GM19328 (cell line): Measurements from ENCODE around the gene CENPL.
"Not testable (repeated sequence)": the region's sequence is repeated elsewhere in the genome, so short reads cannot be mapped to it uniquely, and the experiment has no call there.

Source experiments
- ATAC-seq: cut with Tn5 transposase; IDR thresholded peaks from one replicate; pipeline ENCODE4 v1.9.1; 2021; ENCODE audit warnings: mild to moderate bottlenecking, moderate library complexity; ENCODE audit not compliant: unreplicated experiment

CENPL gene

GRCh38 chr1:173824315-173825081 lies at the start of gene CENPL, which contains the start of gene DARS2:
TSS of gene CENPL (minus strand) at chr1:173824883. CDS start at chr1:173811299, 13,584 bp downstream.
TSS of gene DARS2 (plus strand) at chr1:173824673. CDS start at chr1:173825230, 557 bp downstream.
- ATAC-seq: peak; percentile 83

DNA sequence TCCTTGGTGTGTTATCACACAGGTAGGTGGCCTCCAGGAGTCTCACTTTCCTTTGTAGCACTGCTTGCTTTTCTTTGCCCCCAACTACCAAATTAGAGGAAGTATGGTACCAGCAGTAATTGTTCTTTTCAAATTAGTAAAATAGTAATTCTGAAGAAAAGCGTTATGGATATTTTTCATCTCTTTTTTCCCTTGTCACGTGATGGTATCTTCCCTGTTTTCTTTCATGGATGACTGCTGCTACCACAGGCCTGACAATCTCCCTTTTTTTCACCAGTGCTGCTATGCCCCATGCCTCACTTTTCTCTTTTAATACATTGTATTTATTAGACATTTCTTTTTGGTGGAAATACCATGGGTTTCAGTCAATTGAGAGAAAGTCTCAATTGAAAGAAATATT lies 46.8 kb upstream of the CENPL start:
- no peak for ATAC-seq

- ATAC-seq: no peak
Measured at GRCh38 chr1:173871091-173871490, 46.4 kb upstream of the CENPL start.

- no peak for ATAC-seq
Measured at GRCh38 chr1:173870252-173871075, 45.8 kb upstream of the CENPL start.

GRCh38 chr1:173869021-173869359 lies 44.3 kb upstream of the CENPL start:
- ATAC-seq: no peak

DNA sequence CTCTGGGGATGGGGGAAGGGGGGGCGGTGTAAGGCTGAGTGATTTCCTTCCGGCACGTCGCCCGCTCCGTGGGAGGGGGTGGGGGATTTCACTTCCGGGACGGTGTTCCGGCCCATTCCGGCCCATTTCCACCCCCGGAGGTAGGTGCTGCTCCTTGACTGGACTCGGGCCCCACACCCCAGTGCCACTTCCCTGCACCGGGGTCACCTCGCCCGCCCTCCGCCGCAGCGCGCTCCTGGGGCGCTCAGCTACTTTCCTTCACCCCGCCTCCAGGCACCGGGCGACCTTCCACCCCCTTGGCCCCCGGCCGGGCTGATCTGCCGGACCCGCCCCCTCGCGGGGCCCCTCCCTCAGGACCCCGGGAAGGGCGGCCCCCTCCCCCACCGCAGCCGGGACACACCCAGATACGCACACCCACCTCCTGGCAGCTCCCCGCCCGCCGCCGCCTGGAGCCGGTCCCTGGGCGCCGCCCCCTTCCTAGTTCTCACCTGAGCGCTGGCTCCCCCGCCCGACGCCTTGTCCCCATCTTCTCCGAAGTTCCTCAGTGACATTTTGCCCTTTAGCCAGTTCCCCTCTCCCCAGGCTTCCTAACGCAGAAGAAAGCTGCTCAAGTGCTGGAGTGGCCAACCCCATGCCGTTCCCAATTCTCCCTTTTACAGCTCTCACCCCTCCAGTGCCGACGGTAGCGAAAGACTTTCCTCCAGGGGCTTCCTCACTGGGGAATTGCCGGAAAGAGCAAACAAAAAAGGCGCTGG lies 43.8 kb upstream of the CENPL start, which contains the start of gene ZBTB37:
TSS of gene ZBTB37 (plus strand) at position 115 of the 755 bp plus-strand sequence. CDS start 1,846 bp downstream, outside the sequence.
- ATAC-seq: peak; percentile 53

- ATAC-seq: peak; percentile 83
Measured at GRCh38 chr1:173867753-173868265, 43.1 kb upstream of the CENPL start, which contains the start of gene GAS5. TSS of gene GAS5 (minus strand) at chr1:173867989.

- no peak for ATAC-seq
Measured at GRCh38 chr1:173867141-173867752, 42.6 kb upstream of the CENPL start.

GRCh38 chr1:173866413-173867115 lies 41.9 kb upstream of the CENPL start:
- ATAC-seq: no peak

GRCh38 chr1:173865468-173866164 lies 40.9 kb upstream of the CENPL start:
- no peak for ATAC-seq

GRCh38 chr1:173864179-173864867 lies 39.6 kb upstream of the CENPL start:
- ATAC-seq: no peak

GRCh38 chr1:173863224-173864161 lies 38.8 kb upstream of the CENPL start:
- no peak for ATAC-seq

GRCh38 chr1:173862769-173863223 lies 38.1 kb upstream of the CENPL start:
- no peak for ATAC-seq

DNA sequence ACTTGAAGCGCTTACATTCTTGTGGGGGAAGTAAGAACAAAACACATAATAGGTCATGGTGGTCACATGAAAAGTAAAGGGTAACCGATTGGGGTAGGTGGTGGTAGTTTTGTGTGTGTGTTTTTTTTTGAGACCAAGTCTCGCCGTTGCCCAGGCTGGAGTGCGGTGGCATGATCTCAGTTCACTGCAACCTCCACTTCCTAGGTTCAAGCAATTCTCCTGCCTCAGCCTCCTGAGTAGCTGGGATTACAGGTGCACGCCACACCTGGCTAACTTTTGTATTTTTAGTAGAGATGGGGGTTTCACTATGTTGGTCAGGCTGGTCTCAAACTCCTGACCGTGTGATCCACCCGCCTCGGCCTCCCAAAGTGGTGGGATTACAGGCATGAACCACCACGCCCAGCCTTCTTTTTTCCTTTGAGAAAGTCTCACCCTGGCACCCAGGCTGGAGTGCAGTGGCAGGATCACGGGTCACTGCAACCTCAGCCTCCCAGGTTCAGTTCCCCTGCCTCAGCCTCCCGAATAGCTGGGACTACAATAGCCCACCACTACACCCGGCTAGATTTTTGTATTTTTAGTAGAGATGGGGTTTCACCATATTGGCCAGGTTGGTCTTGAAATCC lies 37.6 kb upstream of the CENPL start:
- ATAC-seq: not testable (repeated sequence)

DNA sequence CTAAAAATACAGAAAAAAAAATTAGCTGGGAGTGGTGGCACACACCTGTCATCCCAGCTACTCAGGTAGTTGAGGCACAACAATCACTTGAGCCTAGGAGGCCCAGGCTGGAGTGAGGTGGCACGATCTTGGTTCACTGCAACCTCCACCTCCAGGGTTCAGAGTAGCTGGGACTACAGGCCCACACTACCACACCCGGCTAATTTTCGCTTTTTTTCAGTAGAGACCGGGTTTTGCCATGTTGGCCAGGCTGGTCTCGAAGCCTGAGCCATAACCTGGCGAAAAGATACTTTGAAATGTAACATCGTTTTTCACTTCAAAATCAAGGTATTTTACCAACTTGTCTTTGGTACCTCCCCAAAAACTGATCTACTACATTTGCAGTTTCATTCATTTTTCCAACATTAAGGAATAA lies 37.1 kb upstream of the CENPL start:
- ATAC-seq: no peak

- no peak for ATAC-seq
Measured at GRCh38 chr1:173860065-173860464, 35.4 kb upstream of the CENPL start.

GRCh38 chr1:173859547-173859946 lies 34.9 kb upstream of the CENPL start:
- ATAC-seq: not testable (repeated sequence)
